MM.1S (cell line): ENCODE data around the gene CCDC85C.

ENCODE experiments used
- DNase-seq: peaks from one replicate; pipeline ENCODE4 v3.0.0-alpha.2; 2015
- H2AFZ ChIP-seq: fragments of 300-600 bp; sonication (generic); 2 replicates; pipeline ENCODE4 v1.6.0; 2016; ENCODE audit warnings: antibody characterized with exemption, low read length
- H3F3A ChIP-seq: fragments of 300-600 bp; sonication (generic); 2 replicates; pipeline ENCODE4 v1.6.1; 2016; ENCODE audit warnings: mild to moderate bottlenecking, antibody characterized with exemption, low read length, moderate library complexity, mixed read lengths; ENCODE audit not compliant: insufficient read depth
- H3K27ac ChIP-seq: fragments of 300-600 bp; sonication (generic); 2 replicates; pipeline ENCODE4 v1.5.1; 2016; ENCODE audit warnings: mild to moderate bottlenecking, low read length
- H3K27me3 ChIP-seq: fragments of 300-600 bp; sonication (generic); replicated peaks from 2 replicates; pipeline ENCODE4 v1.6.0; 2016; ENCODE audit warnings: low read length; ENCODE audit not compliant: insufficient read depth
- H3K36me3 ChIP-seq: fragments of 300-600 bp; sonication (generic); replicated peaks from 2 replicates; pipeline ENCODE4 v1.6.1; 2016; ENCODE audit warnings: mild to moderate bottlenecking, low read length, mixed read lengths; ENCODE audit not compliant: insufficient read depth
- H3K4me1 ChIP-seq: fragments of 300-600 bp; sonication (generic); 2 replicates; pipeline ENCODE4 v1.6.1; 2016; ENCODE audit warnings: low read length, mixed read lengths
- H3K4me2 ChIP-seq: fragments of 300-600 bp; sonication (generic); 2 replicates; pipeline ENCODE4 v1.6.0; 2016; ENCODE audit warnings: low read depth, low read length
- H3K4me3 ChIP-seq: fragments of 300-600 bp; sonication (generic); 2 replicates; pipeline ENCODE4 v1.5.1; 2016; ENCODE audit warnings: low read length, mixed read lengths
- H3K79me2 ChIP-seq: fragments of 300-600 bp; sonication (generic); 2 replicates; pipeline ENCODE4 v1.6.1; 2016; ENCODE audit warnings: mixed run types, low read length, mixed read lengths
- H3K9ac ChIP-seq: fragments of 300-600 bp; sonication (generic); 2 replicates; pipeline ENCODE4 v1.6.1; 2016; ENCODE audit warnings: low read length, mixed read lengths
- H3K9me2 ChIP-seq: fragments of 300-600 bp; sonication (generic); replicated peaks from 2 replicates; pipeline ENCODE4 v1.6.1; 2016; ENCODE audit warnings: mild to moderate bottlenecking, low read length, mixed read lengths; ENCODE audit not compliant: insufficient read depth
- H3K9me3 ChIP-seq: fragments of 300-600 bp; sonication (generic); replicated peaks from 2 replicates; pipeline ENCODE4 v1.6.1; 2016; ENCODE audit warnings: mild to moderate bottlenecking, low read length, mixed read lengths; ENCODE audit not compliant: insufficient read depth
- H4K20me1 ChIP-seq: fragments of 300-600 bp; sonication (generic); 2 replicates; pipeline ENCODE4 v1.6.1; 2016; ENCODE audit warnings: mild to moderate bottlenecking, low read length, moderate library complexity, mixed read lengths; ENCODE audit not compliant: insufficient read depth
- CTCF ChIP-seq: fragments of 300-600 bp; sonication (generic); IDR thresholded peaks from 2 replicates; pipeline ENCODE4 v1.5.1; 2016; ENCODE audit warnings: antibody characterized with exemption, low read length, mixed read lengths
- EZH2 ChIP-seq: fragments of 300-600 bp; sonication (generic); optimal IDR thresholded peaks from 2 replicates; pipeline ENCODE3; 2017; ENCODE audit warnings: low read depth, mild to moderate bottlenecking, antibody characterized with exemption, low read length, mixed read lengths
- EZH2phosphoT487 ChIP-seq: fragments of 300-600 bp; sonication (generic); IDR thresholded peaks from 2 replicates; pipeline ENCODE4 v1.6.1; 2018; ENCODE audit warnings: antibody characterized with exemption, low read length

Gene CCDC85C

DNA sequence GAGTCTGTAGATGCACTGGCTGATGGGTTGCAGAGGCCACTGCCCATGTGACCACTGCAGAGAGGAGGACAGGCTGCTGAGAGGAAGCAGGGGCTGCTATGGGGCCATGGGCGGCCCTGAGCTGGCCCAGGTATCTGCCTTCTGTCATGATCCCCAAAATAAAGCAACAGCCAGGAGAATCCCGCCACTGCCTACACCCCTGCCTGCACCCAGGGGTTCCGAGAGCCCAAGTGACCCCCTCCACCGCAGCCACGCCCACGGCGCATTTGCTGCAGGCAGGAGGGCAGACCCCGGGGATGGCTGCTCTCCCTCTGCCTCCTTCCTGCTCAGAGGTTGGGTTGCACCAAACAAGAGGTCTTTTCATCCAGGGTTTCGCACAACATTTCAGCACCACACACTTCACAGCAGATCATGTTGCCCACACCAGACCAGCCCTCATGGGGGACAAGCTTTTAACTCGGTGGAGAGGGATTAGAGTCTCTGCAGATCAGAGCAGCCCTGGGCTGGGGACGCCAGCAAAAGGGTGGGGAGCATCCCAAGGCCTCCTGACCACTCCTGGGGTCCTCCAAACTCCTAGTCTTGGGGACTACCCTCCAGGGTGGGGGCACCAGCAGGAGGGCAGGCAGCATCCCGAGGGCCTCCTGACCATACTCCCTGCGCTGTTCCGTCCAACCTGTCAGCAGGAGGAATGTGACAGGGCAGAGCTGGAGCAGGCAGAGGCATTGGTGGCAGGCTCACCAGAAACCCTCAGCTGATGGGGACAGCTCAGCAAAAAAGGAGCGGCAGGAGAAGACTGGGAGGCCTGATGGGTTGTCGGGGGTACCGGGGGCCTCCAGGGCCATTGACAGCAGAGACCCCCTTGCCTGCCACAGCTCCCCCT is 14.1 kb downstream of the CCDC85C start:
- Histone ChIP-seq H3K9me3 (no peaks in the 10 kb centered on the region), H3K27me3 (no peaks in the 10 kb centered on the region), H3K79me2 (peaks cover 9% of the 10 kb centered on the region), H3K4me3 (no peak overlapping the region), H3K27ac (no peak overlapping the region), H4K20me1 (no peaks in the 10 kb centered on the region), H3K4me1 (no peaks in the 10 kb centered on the region), H3F3A (no peaks in the 10 kb centered on the region), H3K9ac (no peak overlapping the region), H3K36me3 (no peaks in the 10 kb centered on the region), H3K4me2 (no peak overlapping the region), H3K9me2 (no peaks in the 10 kb centered on the region), H2AFZ (no peak overlapping the region)
- TF ChIP-seq EZH2phosphoT487 = no peak
- DNase-seq = no peak

DNA sequence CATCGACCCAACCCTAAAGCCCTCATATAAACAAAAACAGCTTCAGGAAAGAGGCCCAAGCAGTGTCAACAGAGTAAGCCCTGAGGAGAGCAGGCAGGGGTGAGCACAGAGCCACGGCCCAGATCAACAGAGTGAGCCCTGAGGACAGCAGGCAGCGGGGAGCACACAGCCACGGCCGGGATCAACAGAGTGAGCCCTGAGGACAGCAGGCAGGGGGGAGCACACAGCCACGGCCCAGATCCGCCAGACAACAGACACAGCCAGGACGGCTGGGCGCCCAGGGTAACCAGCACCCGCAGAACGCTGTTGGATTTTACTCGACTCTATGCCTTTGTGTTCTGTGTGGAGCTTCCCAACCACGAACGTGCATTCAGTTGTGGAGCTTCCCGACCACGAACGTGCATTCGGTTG is 15.0 kb downstream of the CCDC85C start:
- H3K4me2 ChIP-seq = no peak overlapping the region
- H3K9me2 ChIP-seq = no peaks in the 10 kb centered on the region
- no peaks in the 10 kb centered on the region for H3K27me3 ChIP-seq
- H3K79me2 ChIP-seq = peaks cover under 1% of the 10 kb centered on the region; the same call in 1 of the 2 replicates
- no peak overlapping the region for H3K9ac ChIP-seq
- no peak for DNase-seq
- H4K20me1 ChIP-seq = no peaks in the 10 kb centered on the region
- TF ChIP-seq EZH2phosphoT487 (no peak), EZH2 (no peak), CTCF (no peak)
- H3K9me3 ChIP-seq = no peaks in the 10 kb centered on the region
- no peaks in the 10 kb centered on the region for H3K4me1 ChIP-seq
- no peaks in the 10 kb centered on the region for H3F3A ChIP-seq
- H3K4me3 ChIP-seq = no peak overlapping the region
- H2AFZ ChIP-seq = no peak overlapping the region
- no peak overlapping the region for H3K27ac ChIP-seq
- no peaks in the 10 kb centered on the region for H3K36me3 ChIP-seq

DNA sequence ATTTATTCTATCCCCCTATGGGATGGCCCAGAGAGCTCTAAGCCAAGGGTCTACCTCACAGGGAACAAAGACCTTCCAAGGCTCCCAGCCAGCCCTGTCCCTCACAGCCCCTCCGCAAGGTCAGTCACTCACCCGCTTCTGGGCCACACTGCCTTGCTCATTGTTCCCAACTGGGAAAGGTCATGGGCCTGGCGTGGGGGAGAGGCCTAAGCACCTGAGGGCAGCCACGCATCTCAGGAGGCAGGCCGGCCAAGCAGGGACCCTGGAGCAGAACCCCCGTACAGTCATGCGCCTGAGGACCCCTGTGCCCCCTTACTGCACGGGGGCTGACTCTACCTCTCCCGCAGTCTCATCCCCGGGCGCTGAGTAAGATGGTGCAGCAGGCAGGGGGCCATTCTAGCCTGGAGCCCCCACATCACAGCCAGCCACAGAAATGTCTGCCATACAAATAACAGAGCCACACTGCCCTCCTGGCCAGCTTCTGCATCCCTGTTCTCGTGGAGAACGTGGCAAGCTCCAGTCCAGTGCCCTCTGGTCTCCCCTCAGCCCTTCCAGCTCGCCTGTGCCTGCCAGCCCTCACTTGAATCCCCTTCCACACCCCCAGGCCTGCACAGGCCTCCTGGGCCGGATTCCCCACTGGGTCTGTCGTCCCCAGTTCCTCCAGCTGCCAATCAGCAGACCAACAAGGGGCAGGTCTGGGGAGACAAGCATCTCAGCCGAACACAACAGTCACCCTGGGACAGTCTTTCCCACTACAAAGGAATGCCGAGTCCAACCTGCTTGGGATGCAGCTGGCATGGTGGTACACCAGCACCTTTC is 16.3 kb downstream of the CCDC85C start:
- H3K79me2 ChIP-seq = no peaks in the 10 kb centered on the region; the same call in 1 of the 2 replicates
- no peak for DNase-seq
- no peak overlapping the region for H3K4me2 ChIP-seq

More for the DNA sequence above, 16.3 kb downstream of the CCDC85C start:
- Histone ChIP-seq H3K9ac (no peak overlapping the region), H4K20me1 (no peaks in the 10 kb centered on the region), H3F3A (no peaks in the 10 kb centered on the region), H2AFZ (no peak overlapping the region), H3K4me1 (no peaks in the 10 kb centered on the region), H3K27ac (no peak overlapping the region), H3K27me3 (no peaks in the 10 kb centered on the region), H3K9me2 (no peaks in the 10 kb centered on the region), H3K9me3 (no peaks in the 10 kb centered on the region), H3K4me3 (no peak overlapping the region), H3K36me3 (no peaks in the 10 kb centered on the region)
- TF ChIP-seq EZH2 (no peak), EZH2phosphoT487 (no peak), CTCF (no peak)
